NCI-H146 treated with DMSO at 0.1 percent for 48 hours (cell line): ENCODE results near the gene GNAL.

Experiments used
- DNase-seq: peaks from one replicate; lab custom pipeline; 2025; ENCODE audit not compliant: unreplicated experiment; lab: John Stamatoyannopoulos, UW

Gene GNAL

GRCh38 chr18:11802158-11802557, 113.1 kb downstream of the GNAL start:
- DNase-seq = no peak

DNA sequence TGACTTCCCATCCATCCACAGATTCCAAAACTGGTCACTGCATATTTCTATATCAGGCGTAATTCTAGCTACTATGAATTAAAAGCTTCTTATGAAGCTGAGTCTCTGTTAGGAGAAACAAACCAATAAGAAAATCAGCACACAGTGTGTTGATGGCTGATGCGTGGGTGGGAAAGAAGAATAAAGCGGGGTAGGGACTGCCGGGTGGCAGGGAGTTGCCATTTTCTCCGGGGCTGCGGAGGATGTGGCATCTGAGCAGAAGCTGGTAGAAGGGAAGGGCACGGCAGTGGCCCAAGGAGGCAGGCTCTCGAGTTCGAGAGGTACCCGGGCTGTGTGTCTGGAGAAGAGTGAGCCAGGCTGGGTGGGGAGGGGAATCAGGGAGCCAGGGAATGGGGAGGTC, 113.5 kb downstream of the GNAL start:
- no peak for DNase-seq

- no peak for DNase-seq
Measured at GRCh38 chr18:11807233-11807632, 118.2 kb downstream of the GNAL start.

DNA sequence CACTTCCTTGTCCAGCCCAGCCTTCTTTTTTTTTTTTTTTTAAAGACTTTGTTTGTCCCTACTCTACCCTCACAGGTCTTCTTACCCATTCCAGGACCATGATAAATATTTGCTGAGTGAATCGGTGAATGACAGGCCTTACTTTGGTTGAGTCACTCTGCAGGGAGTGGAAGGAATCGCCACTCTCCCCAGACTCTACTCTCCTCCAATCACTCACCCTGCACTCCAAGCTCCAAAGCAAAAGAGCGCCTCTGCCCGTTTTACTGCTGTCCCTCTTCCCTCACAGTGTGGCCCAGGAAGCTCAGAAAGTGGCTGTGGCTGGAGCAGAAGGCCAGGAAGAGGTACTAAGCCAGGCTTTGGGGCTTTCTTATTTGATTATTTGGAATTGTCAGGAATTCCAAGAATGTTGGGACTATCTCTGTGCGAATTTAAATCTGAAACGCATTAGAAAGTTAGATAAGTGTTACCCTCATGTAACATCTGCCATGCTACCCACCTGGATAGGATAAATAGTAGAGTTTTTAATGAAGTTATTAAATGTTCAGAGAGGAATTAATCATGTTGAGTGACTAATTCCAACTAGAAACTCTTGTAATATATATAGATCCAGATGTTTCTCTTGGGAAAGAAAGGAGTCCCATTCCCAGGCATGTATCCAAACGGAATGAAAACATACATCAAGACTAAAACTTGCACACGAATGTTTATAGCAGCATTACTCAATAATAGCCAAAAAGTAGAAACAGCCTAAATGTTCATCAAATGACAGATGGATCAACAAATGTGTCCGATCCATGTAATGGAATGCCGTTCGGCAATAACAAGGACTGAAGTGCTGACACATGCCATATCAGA, 119.2 kb downstream of the GNAL start:
- DNase-seq = no peak

DNA sequence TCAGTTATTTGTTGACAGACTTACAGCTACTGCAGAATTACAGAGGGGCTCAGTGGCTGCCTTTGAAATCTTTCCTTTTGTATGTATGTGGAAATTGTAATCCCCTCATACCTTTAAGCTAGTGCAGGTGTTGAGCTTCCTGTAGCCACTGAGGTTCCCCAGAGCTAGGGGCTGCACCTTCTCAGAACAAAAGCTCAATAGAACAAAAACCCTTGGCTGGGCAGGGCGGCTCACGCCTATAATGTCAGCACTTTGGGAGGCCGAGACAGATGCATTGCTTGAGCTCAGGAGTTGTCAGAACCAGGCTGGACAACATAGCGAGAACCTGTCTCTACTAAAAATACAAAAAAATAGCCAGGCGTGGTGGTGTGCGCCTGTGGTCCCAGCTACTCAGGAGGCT, 120.8 kb downstream of the GNAL start:
- DNase-seq = no peak

- DNase-seq = no peak
Measured at GRCh38 chr18:11810379-11810778, 121.3 kb downstream of the GNAL start.

DNA sequence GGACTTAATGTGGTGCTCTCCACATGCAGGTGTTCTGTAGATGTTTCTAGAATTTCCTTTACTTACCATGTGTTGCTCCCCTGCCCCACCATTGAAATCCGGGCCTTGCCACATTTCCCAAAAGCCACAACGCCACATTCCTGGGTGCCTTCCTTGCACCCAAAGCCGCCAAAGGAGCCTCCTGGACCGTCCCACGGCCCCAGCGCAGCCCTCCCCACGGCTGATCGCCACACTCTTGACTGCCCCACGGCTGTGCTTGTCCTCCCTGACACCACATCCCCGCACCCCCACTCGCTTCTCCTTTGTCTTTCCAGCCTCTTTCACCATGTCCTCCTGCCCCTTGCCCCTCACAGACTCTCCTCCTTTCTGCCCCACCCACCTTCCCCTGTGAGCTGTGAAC, 121.9 kb downstream of the GNAL start:
- no peak for DNase-seq

DNA sequence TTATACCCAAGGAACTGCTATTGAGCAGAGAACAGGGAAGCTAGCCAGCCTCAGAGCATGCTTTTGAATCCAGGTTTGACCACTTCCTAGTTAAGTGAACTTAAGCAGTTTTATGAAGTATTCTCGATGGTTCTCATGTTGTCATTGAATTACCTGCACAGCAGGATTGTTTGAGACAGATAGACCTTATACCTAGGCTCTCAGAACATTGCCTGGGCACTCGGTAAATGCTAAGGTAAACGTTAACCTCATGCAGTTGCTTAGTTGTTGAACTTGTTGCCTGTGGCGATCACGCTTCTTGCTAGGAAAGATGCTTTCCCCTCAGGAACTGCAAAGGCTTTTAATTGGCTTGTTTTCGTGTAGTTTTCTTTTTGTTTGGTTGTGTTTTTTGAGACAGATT, 128.2 kb downstream of the GNAL start:
- no peak for DNase-seq

DNA sequence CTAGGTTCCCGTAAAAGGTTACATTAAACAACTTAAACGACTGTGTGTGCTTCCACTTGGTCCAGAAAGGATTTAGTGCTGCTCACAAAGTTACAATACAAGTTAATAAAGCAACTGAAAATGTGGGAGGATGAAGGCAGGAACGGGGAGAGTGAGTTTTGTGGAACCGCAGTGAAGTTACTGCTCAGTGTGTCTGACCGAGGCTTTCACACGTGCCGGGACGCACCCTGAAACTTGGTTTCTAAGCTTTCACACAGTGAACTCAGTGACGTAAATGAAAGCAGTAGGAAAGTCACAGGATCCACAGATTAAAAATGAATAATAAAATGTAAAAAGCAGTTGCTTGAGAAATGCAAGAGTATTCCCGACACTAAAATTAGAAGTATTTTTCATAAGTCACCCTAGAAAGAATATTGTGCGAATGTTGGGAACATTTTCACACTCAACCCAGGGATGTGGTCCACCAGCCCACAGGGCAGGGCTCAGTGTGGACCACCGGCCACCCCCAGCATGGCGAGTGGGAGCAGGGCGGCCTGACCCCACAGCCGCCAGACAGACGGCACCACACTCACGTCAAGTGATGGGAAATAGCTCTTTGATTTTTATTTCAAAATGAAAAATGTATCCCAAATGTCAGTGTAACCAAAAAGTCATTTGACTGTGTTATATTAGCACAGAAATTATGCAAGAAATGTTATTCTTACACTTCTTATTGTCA, 129.6 kb downstream of the GNAL start:
- no peak for DNase-seq

GRCh38 chr18:11819938-11820337, 130.9 kb downstream of the GNAL start:
- DNase-seq = no peak

DNA sequence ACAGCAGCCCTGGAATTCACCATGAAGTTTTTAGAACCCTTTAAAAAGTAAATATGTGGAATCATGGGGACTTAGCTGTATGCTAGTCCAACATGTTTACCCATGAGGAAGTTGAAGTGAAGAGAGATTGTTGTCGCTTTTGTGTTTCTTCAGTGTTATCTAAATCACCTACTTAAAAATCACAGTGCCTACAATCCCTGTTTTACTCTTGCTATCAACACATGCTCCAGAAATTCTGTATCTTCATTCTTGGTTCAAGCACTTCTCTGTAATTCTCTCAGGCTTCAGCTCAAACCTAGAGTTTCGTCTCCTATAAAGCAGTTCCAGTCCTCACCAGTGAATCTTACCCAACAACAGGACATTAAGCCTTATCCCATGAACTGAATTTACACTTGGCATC, 131.6 kb downstream of the GNAL start:
- no peak for DNase-seq

GRCh38 chr18:11821208-11821607, 132.1 kb downstream of the GNAL start:
- no peak for DNase-seq

GRCh38 chr18:11821643-11822237, 132.7 kb downstream of the GNAL start:
- DNase-seq = no peak

- no peak for DNase-seq
Measured at GRCh38 chr18:11823545-11823944, 134.5 kb downstream of the GNAL start.

DNA sequence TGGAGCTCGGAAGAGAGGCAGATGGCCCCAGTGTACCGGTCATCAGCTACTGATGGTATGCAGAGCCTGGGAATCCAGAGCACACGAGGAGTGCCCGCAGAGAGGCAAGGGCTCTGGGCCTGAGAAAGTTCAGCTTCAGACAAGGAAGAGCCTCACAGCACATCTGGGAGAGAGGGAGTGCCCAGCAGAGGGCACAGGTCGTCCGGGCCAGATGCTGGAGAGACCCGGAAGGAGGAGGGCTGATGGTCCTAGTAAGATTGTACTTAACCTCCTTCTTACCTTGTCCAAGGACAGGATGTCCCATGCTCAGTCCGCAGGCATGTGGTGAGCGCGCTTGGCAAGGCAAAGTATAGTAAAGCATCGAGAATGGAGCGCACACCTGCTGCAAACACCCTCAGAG, 137.8 kb downstream of the GNAL start:
- DNase-seq = no peak

DNA sequence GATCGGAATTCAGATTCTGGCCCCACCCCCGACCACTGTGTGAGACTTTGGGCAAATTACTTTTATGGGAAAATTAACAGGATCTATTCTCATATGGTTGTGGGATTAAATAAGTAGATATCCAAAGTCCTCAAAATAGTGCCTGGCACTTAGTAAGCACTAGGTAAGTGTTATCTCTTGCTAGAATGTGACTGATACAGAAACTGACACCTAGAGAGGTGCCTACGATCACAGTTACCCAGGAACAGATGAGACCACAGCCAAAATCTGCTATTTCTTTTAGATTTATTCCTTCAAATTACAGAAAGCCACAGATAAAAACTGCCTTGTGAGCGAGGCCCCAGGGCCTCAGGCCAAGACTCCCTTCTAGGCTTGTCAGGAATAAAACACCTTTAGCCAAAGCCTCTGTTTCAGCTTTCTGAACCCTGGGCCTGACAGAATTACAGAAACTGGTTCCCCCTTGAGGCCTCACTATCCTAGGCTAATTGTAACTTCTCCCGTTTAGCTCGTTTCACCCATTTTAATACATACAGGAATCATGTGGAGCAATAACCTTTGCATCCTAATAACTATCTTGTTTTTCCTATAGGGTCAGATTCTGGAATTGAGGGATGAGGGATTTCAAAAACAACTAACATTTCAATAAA, 139.8 kb downstream of the GNAL start:
- DNase-seq = no peak

DNA sequence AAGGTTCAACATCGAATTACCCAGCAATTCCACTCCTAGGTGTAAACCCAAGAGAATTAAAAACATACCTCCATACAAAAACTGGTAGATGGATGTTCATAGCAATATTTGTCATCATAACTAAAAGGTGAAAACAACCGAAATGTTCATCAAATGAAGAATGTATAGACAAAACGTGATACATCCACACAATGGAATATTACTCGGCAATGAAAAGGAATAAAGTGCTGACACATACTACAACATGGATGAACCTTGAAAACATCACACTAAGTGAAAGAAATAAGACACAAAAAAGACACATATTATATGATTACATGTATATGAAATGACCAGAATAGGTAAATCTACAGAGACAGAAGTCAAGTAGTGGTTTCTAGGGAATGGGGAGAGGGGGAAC, 141.5 kb downstream of the GNAL start:
- DNase-seq = no peak

DNA sequence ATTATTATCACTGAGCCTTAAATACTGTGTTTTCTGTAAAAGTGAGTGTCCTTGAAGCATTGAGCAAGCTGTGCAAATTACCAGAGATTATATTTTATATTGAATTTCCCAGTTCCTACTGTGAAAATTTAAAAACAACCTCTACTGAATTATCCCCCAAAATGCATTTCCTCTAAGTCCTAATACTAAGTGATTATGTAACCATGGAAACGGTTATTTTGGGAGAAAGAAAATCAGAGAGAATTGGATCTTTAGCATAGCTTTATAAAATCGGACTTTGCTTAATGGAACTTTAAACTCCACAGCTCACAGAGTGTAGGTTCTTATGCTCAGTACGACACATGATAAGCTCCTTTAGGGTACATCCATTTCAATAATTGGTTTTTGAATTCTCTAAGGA, 142.9 kb downstream of the GNAL start:
- peak; percentile 67 for DNase-seq

DNA sequence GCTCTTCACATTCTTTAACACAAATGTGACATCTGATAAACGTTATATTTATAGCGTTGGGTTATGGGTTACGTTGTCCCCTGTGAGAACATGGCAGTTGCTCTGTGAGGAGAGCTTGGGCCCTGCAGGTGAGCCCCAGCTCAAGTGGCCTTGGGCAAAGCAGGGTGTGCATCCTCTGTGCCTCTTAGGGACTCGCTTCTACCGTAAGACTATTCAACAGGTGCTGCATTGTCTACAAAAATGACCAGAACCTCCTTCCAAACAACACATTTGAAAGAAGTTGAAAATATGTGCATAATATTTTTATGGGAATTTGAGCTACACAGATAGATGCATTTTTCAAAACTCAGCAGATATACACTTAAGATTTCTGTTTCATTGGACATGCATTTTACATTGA, 145.7 kb downstream of the GNAL start:
- DNase-seq = no peak

DNA sequence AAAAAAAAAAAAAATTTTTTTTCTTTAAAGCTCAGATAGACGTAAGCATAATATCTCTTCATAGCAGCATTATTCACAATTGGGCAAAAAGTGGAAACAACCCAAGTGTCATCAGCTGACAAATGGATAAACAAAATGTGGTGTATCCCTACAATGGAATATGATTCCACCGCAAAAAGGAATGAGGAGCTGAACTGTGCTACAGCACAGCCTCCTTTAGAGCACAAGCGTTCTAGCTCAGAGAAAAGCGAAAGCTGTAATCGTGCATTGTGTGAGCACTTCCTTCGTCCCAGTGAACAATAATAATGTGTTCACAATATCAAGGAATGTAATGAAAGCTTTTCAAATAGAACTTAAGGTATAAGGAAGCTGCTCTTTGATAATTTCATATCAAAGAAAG, 150.5 kb downstream of the GNAL start:
- DNase-seq = no peak

DNA sequence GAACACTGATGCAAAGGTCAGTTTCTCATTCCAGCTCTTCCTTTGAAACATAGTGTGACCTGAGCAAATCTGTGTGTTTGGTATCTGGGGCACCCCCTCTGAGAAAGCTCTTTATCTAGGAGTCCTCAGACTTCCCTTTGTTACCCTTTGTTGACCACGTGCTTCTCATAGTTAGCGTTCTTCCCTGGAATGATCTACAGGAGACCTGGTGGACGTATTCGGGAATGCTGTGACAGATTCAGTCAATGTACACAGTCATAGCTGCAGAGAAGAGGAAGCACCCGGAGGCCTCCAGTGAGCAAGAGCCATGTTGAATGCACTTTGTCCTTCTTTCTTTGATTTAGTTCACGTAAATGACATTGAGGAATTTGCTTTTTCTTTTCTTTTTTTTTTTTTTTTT, 151.4 kb downstream of the GNAL start:
- DNase-seq = no peak

- DNase-seq = peak; percentile 36
Measured at GRCh38 chr18:11842562-11842961, 153.5 kb downstream of the GNAL start.
